RWPE1 (cell line): ENCODE results near the gene BCAR3.

Source experiments
- CTCF ChIA-PET: fragments of 350-600 bp; sonication (Branson Sonifier 250); formaldehyde crosslinking; extraction: SDS; loops from one replicate; lab custom pipeline; 2021; lab: Yijun Ruan, JAX
- POLR2A ChIA-PET: fragments of 400-600 bp; formaldehyde crosslinking; extraction: SDS; loops from one replicate; lab custom pipeline; 2020; ENCODE audit warnings: antibody characterized with exemption; ENCODE audit not compliant: low non-redundant PET; lab: Yijun Ruan, JAX
- DNase-seq: peaks from one replicate; pipeline ENCODE4 v3.0.0; 2012; ENCODE audit warnings: low spot score
- H3K27ac ChIP-seq: fragments of 450-650 bp; 2 replicates; pipeline ENCODE4 v1.5.1; 2017
- TF ChIP-seq, protein P1 (sequence below): fragments of 450-650 bp; conservative IDR thresholded peaks from 2 replicates; pipeline ENCODE4 v1.5.1; 2017; ENCODE audit warnings: low read depth, mild to moderate bottlenecking

The BCAR3 gene

DNA sequence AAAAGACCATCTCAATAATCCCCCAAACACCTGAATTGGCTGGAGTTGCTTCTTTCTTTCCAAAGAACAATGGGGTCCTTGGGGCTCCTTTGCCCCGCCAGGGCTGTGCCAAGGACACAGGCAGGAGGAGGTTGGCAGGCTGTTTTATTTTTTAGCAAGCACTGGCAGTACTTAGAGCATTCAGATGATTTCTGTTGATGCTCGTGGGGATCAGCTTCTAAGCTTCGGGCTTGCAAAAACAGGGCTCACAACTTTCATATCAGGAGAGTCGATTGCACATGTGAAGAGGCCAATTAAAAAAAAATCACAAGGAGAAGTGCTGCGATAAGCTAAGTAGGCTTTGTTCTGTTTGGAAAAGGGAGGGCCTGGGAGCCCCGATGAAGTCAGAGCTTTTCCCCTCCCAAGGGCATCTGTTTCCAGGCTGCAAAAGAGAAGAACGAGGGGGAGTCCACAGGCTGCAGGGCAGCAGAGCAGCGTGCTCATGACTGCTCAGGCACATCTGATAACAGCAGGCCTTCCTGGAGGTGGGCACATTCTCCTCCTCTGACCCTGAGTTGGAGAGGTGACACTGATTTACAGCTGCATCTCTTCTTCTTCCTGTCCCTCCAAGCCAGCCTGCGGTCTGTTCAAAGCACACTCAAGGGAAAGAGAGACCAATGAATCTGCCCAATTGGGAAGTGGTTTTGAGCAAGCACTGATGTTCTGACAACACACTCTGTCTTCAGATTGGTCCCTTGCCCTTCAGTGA is 27.3 kb upstream of the BCAR3 start:
- CTCF ChIA-PET: interaction anchor here (0.6 kb wide), 1 partner anchor 219 kb away, joined by 6 read pairs; no protein-coding TSS in a partner anchor
- no peak overlapping the region for H3K27ac ChIP-seq
- TF ChIP-seq, protein P1, sequence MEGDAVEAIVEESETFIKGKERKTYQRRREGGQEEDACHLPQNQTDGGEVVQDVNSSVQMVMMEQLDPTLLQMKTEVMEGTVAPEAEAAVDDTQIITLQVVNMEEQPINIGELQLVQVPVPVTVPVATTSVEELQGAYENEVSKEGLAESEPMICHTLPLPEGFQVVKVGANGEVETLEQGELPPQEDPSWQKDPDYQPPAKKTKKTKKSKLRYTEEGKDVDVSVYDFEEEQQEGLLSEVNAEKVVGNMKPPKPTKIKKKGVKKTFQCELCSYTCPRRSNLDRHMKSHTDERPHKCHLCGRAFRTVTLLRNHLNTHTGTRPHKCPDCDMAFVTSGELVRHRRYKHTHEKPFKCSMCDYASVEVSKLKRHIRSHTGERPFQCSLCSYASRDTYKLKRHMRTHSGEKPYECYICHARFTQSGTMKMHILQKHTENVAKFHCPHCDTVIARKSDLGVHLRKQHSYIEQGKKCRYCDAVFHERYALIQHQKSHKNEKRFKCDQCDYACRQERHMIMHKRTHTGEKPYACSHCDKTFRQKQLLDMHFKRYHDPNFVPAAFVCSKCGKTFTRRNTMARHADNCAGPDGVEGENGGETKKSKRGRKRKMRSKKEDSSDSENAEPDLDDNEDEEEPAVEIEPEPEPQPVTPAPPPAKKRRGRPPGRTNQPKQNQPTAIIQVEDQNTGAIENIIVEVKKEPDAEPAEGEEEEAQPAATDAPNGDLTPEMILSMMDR: no peak
- DNase-seq: no peak
- POLR2A ChIA-PET: no interaction called here

DNA sequence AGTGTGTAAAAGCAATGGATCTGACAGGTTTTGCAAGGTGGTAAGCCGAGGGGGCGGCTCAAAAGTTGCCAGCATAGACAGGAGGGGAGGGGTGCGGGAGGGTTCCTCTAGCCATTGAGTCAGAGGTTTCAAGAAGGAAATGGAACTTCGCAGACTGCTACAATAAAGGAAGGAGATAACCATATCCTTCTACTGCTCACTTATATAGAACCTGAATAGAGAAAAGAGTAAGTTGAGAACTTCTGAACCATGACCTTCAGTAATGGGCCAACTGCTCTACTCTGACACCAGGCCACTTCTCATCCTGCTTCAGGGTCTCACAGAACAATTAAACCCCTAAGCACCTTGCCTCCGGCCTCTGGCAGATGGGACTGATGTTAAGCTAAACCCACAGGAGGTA is 26.3 kb upstream of the BCAR3 start:
- TF ChIP-seq, protein P1: no peak
- CTCF ChIA-PET: no interaction called here
- POLR2A ChIA-PET: no interaction called here
- H3K27ac ChIP-seq: no peak overlapping the region
- no peak for DNase-seq

DNA sequence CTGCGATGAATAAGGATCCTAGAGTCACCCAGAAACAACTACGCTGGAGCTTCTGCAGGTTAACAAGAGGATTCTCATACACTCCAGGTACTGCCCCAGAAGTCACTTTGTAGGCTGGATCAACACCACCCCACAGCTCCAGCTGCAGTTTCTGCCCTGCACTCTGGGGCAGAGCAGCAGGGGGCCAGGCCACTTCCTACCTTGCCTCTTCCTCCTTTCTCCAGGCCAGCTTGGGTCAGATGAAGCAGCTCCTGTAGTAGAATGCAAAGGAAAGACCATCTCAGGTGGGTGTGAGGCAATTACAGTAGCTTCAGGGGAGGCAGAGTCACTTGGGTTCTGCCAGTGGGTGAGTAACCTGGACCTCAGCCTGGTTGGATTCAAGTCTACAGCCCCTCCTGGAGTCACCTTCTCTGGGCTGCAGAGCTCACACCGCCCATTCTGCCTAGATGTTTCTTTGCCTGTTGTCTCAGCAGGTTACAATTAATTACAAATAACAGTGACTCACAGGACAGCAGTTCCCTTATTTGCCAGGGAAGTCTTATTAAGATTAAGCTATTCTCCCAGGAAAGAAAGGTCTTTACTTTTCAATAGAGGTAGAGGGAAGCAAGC is 24.4 kb upstream of the BCAR3 start:
- H3K27ac ChIP-seq: peak overlapping the region; percentile 63
- peak; percentile 19 for DNase-seq
- POLR2A ChIA-PET: interaction anchor here (0.6 to 0.9 kb wide), 3 partner anchors 12 to 140 kb away, joined by 3 to 7 read pairs (median 3); no protein-coding TSS in a partner anchor
- TF ChIP-seq, protein P1: no peak
- CTCF ChIA-PET: interaction anchor here (0.9 to 1.5 kb wide), 3 partner anchors 36 to 108 kb away, joined by 3 to 5 read pairs (median 4); no protein-coding TSS in a partner anchor

DNA sequence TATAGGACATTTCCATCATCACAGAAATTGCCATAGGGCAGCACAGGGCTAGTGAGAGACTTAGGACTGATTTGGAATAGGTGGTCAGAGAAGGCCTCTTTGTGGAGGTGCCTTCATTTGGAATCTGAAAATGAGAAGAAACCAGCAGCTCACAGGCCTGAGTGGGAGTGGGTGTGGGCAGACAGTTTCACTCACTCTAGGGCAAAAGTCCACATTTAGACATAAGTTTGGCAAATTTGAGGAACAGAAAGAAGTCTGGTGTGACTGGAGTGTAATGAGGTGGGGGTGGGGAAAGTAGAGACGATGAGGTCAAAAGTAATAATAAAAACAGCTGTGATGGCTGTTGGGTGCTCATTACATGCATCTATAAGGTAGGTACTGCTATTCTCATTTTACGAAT is 22.4 kb upstream of the BCAR3 start:
- POLR2A ChIA-PET: interaction anchor here (0.6 kb wide), 1 partner anchor 358 kb away, joined by 5 read pairs; no protein-coding TSS in a partner anchor
- DNase-seq: no peak
- TF ChIP-seq, protein P1: no peak
- H3K27ac ChIP-seq: no peak overlapping the region
- CTCF ChIA-PET: interaction anchor here (1.0 kb wide), 1 partner anchor 110 kb away, joined by 5 read pairs; no protein-coding TSS in a partner anchor

DNA sequence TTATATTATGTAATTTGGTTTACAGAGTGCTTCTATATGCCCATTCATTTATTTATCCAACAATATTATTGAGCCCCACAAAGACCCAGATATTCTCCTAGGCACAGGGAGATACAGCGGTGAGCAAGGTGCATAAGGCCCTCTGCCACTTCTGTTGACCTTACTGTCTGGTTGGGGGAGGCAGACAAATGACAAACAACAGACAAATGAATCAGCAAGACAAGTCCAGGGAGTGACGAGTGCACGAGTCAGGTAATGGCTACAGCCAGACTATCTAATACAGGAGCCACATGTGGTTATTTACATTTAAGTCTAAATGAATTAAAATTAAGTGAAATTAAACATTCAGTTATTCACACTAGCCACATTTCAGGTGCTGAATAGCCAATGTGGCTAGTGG is 22.0 kb upstream of the BCAR3 start:
- POLR2A ChIA-PET: interaction anchor here (0.6 kb wide), 1 partner anchor 357 kb away, joined by 5 read pairs; no protein-coding TSS in a partner anchor
- H3K27ac ChIP-seq: peak overlapping the region; percentile 98; the same call in 1 of the 2 replicates
- DNase-seq: no peak
- CTCF ChIA-PET: interaction anchor here (1.0 kb wide), 1 partner anchor 110 kb away, joined by 5 read pairs; no protein-coding TSS in a partner anchor
- TF ChIP-seq, protein P1: no peak

DNA sequence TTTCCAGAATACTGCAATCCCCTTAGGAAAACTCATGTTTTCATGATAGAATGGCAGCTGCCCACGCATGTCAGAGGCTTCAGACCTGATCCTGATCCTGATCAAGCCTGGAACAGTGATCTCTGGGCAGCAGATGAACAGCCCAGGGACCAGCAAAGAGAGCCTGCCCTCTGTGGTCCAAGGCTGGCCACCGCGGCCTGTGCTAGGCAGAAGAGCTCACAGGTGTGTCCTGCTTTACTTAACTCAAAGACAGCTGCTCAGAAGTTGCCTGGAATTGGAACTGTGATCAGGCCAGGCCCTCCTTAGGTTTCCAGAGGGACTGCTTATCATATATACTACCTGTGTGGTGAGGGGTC is 21.2 kb upstream of the BCAR3 start:
- DNase-seq: no peak
- peak overlapping the region; percentile 98 for H3K27ac ChIP-seq
- ChIA-PET CTCF (interaction anchor here (0.6 to 1.2 kb wide), 4 partner anchors 10 to 142 kb away, joined by 3 to 4 read pairs (median 3); no protein-coding TSS in a partner anchor), POLR2A (no interaction called here)
- TF ChIP-seq, protein P1: no peak
